Skeletal muscle tissue (tissue), 4 donors: ENCODE data around the gene DYNC2LI1. TPM values are rescaled to one million over a fixed set of nuclear protein-coding genes. Genes with fewer than 3 reads are reported as not detected.

Source experiments
- H3K27ac ChIP-seq: one replicate; pipeline ENCODE4 v1.7.0; 2013; ENCODE audit warnings: mild to moderate bottlenecking, low read depth, low read length, inconsistent platforms
- H3K27me3 ChIP-seq, 3 donors: one replicate each; pipeline ENCODE4 v1.7.0; 2013; ENCODE audit warnings: low read length in 3 of 3; ENCODE audit not compliant: control insufficient read depth in 3 of 3, insufficient read depth in 3 of 3
- H3K36me3 ChIP-seq, 3 donors: one replicate each; pipeline ENCODE4 v1.7.0; 2013; ENCODE audit warnings: low read length in 3 of 3; ENCODE audit not compliant: control insufficient read depth in 3 of 3, insufficient read depth in 3 of 3
- H3K4me1 ChIP-seq, 3 donors: one replicate each; pipeline ENCODE4 v1.7.0; 2013; ENCODE audit warnings: low read length in 3 of 3, mild to moderate bottlenecking in 3 of 3; ENCODE audit not compliant: control insufficient read depth in 3 of 3, insufficient read depth in 3 of 3
- H3K4me3 ChIP-seq, 3 donors: one replicate each; pipeline ENCODE4 v1.7.0; 2013; ENCODE audit warnings: low read length in 3 of 3
- H3K9ac ChIP-seq, 3 donors: one replicate each; pipeline ENCODE4 v1.7.0; 2013; ENCODE audit warnings: low read length in 3 of 3, mild to moderate bottlenecking in 3 of 3, moderate library complexity in 2 of 3, low read depth in 1 of 3
- H3K9me3 ChIP-seq, 3 donors: one replicate each; pipeline ENCODE4 v1.7.0; 2013; ENCODE audit warnings: low read length in 3 of 3; ENCODE audit not compliant: control insufficient read depth in 3 of 3
- total RNA-seq: library from RNA; depleted of rRNA; stranded (reverse); fragments of >200 nt; gene quantifications from one replicate; pipeline ENCODE4 v1.2.3, GENCODE V29; 2014
- donor health status: Osteomylitis.

DYNC2LI1 gene
- total RNA-seq, 1 donor from 2014 or later, result 26.6 TPM

- Histone ChIP-seq H3K9me3 (no peaks in the 10 kb centered on the region), H3K4me1 (no peaks in the 10 kb centered on the region), H3K4me3 (no peak overlapping the region), H3K36me3 (peaks cover 2 to 32% (median 19%) of the 10 kb centered on the region in 3 donors), H3K9ac (no peak overlapping the region), H3K27ac (no peak overlapping the region), H3K27me3 (no peaks in the 10 kb centered on the region)
Observed at GRCh38 chr2:43806719-43807031, 32.8 kb downstream of the DYNC2LI1 start.

- H3K9ac ChIP-seq, result no peak overlapping the region
- peaks cover 0 to 24% (median 15%) of the 10 kb centered on the region in 3 donors for H3K36me3 ChIP-seq
- no peaks in the 10 kb centered on the region for H3K9me3 ChIP-seq
- H3K4me1 ChIP-seq, result no peaks in the 10 kb centered on the region
- H3K27me3 ChIP-seq, result no peaks in the 10 kb centered on the region
- H3K27ac ChIP-seq, result no peak overlapping the region
- no peak overlapping the region for H3K4me3 ChIP-seq
Observed at GRCh38 chr2:43810452-43810851, 36.6 kb downstream of the DYNC2LI1 start.

- Histone ChIP-seq H3K4me3 (no peak overlapping the region), H3K27ac (no peak overlapping the region), H3K36me3 (peaks cover 0 to 22% (median 15%) of the 10 kb centered on the region in 3 donors), H3K9ac (no peak overlapping the region), H3K27me3 (no peaks in the 10 kb centered on the region), H3K9me3 (no peaks in the 10 kb centered on the region), H3K4me1 (no peaks in the 10 kb centered on the region)
Observed at GRCh38 chr2:43810888-43811287, 37.0 kb downstream of the DYNC2LI1 start.

- Histone ChIP-seq H3K4me1 (no peaks in the 10 kb centered on the region), H3K27ac (no peak overlapping the region), H3K27me3 (no peaks in the 10 kb centered on the region), H3K9me3 (no peaks in the 10 kb centered on the region), H3K36me3 (peaks cover 0 to 16% (median 13%) of the 10 kb centered on the region in 3 donors), H3K9ac (no peak overlapping the region), H3K4me3 (no peak overlapping the region)
Observed at GRCh38 chr2:43812006-43812405, 38.2 kb downstream of the DYNC2LI1 start.

- no peaks in the 10 kb centered on the region for H3K27me3 ChIP-seq
- no peak overlapping the region for H3K27ac ChIP-seq
- no peak overlapping the region for H3K4me3 ChIP-seq
- no peaks in the 10 kb centered on the region for H3K4me1 ChIP-seq
- no peak overlapping the region for H3K9ac ChIP-seq
- no peaks in the 10 kb centered on the region for H3K9me3 ChIP-seq
- H3K36me3 ChIP-seq, result peaks cover 0 to 16% (median 11%) of the 10 kb centered on the region in 3 donors
Observed at GRCh38 chr2:43812947-43813346, 39.1 kb downstream of the DYNC2LI1 start.

- H3K27me3 ChIP-seq, result no peaks in the 10 kb centered on the region
- H3K4me1 ChIP-seq, result no peaks in the 10 kb centered on the region
- no peak overlapping the region for H3K4me3 ChIP-seq
- H3K9ac ChIP-seq, result no peak overlapping the region
- peaks cover 0 to 9% (median 8%) of the 10 kb centered on the region in 3 donors for H3K36me3 ChIP-seq
- no peaks in the 10 kb centered on the region for H3K9me3 ChIP-seq
- H3K27ac ChIP-seq, result no peak overlapping the region
Observed at GRCh38 chr2:43814711-43815110, 40.9 kb downstream of the DYNC2LI1 start.

GRCh38 chr2:43818761-43819160 lies 44.9 kb downstream of the DYNC2LI1 start:
- H3K9ac ChIP-seq, result no peak overlapping the region
- no peak overlapping the region for H3K4me3 ChIP-seq
- no peaks in the 10 kb centered on the region for H3K9me3 ChIP-seq
- peaks cover 0 to 10% (median 2%) of the 10 kb centered on the region in 3 donors for H3K27me3 ChIP-seq
- no peaks in the 10 kb centered on the region for H3K36me3 ChIP-seq
- no peak overlapping the region for H3K27ac ChIP-seq
- H3K4me1 ChIP-seq, result no peaks in the 10 kb centered on the region

GRCh38 chr2:43819491-43820163 lies 45.8 kb downstream of the DYNC2LI1 start:
- H3K4me3 ChIP-seq, result no peak overlapping the region
- H3K4me1 ChIP-seq, result no peaks in the 10 kb centered on the region
- peaks cover 0 to 13% (median 2%) of the 10 kb centered on the region in 3 donors for H3K27me3 ChIP-seq
- H3K36me3 ChIP-seq, result no peaks in the 10 kb centered on the region
- no peak overlapping the region for H3K9ac ChIP-seq
- H3K27ac ChIP-seq, result no peak overlapping the region
- no peaks in the 10 kb centered on the region for H3K9me3 ChIP-seq

- Histone ChIP-seq H3K4me1 (no peaks in the 10 kb centered on the region), H3K36me3 (no peaks in the 10 kb centered on the region), H3K27ac (no peak overlapping the region), H3K4me3 (no peak overlapping the region), H3K9ac (no peak overlapping the region), H3K27me3 (peaks cover 0 to 13% (median 2%) of the 10 kb centered on the region in 3 donors), H3K9me3 (no peaks in the 10 kb centered on the region)
Observed at GRCh38 chr2:43822839-43823238, 49.0 kb downstream of the DYNC2LI1 start.

GRCh38 chr2:43823751-43824150 lies 49.9 kb downstream of the DYNC2LI1 start:
- Histone ChIP-seq H3K4me1 (no peaks in the 10 kb centered on the region), H3K27ac (no peak overlapping the region), H3K9me3 (no peaks in the 10 kb centered on the region)

More at GRCh38 chr2:43823751-43824150, 49.9 kb downstream of the DYNC2LI1 start:
- Histone ChIP-seq H3K9ac (no peak overlapping the region), H3K4me3 (no peak overlapping the region), H3K36me3 (no peaks in the 10 kb centered on the region), H3K27me3 (peaks cover 0 to 13% (median 2%) of the 10 kb centered on the region in 3 donors)
